Ovary (tissue), 3 donors: ENCODE results near the gene THADA.
"Not testable (repeated sequence)": the region's sequence is repeated elsewhere in the genome, so short reads cannot be mapped to it uniquely, and the experiment has no call there.

Experiments used
- EP300 ChIP-seq: sonication (generic); formaldehyde crosslinking; IDR thresholded peaks from one replicate; pipeline ENCODE4 v1.6.1; 2017; ENCODE audit warnings: antibody characterized with exemption
- POLR2A ChIP-seq: fragments of 450-650 bp; IDR thresholded peaks from one replicate; pipeline ENCODE4 v1.6.1; 2017; ENCODE audit warnings: antibody characterized with exemption, mild to moderate bottlenecking, moderate library complexity
- TF ChIP-seq, protein P1 (sequence below), 3 donors: fragments of 450-650 bp in 2 of 3; fragments of 200-600 bp in 1 of 3; IDR thresholded peaks; one replicate each; pipeline versions ENCODE4 v1.5.1 to v1.8.0; 2016 to 2022; ENCODE audit warnings: antibody characterized with exemption in 3 of 3, mild to moderate bottlenecking in 1 of 3
- donor health status: DM: no; HTN: no; CAD: no.

DNA sequence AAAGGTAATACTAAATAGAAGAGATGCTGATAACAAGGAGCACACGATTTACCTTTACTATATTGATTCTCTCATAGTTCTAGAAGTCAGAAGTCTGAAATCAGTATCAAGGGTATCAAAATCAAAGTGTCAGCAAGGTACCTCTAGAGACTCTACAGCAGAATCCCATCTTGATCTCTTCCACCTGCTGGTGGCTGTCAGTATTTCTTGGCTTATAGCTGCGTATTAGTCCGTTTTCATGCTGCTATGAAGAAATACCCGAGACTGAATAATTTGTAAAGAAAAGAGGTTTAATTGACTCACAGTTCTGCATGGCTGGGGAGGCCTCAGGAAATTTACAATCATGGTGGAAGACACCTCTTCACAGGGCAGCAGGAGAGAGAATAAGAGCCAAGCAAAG, 149.1 kb downstream of the THADA start:
- TF ChIP-seq, protein P1, sequence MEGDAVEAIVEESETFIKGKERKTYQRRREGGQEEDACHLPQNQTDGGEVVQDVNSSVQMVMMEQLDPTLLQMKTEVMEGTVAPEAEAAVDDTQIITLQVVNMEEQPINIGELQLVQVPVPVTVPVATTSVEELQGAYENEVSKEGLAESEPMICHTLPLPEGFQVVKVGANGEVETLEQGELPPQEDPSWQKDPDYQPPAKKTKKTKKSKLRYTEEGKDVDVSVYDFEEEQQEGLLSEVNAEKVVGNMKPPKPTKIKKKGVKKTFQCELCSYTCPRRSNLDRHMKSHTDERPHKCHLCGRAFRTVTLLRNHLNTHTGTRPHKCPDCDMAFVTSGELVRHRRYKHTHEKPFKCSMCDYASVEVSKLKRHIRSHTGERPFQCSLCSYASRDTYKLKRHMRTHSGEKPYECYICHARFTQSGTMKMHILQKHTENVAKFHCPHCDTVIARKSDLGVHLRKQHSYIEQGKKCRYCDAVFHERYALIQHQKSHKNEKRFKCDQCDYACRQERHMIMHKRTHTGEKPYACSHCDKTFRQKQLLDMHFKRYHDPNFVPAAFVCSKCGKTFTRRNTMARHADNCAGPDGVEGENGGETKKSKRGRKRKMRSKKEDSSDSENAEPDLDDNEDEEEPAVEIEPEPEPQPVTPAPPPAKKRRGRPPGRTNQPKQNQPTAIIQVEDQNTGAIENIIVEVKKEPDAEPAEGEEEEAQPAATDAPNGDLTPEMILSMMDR (IDR thresholded peaks at IDR 0.05): not testable (repeated sequence)
- not testable (repeated sequence) for TF ChIP-seq EP300, POLR2A
